HepG2 (cell line): ENCODE data around the gene TBRG1. TPM values are rescaled to one million over a fixed set of nuclear protein-coding genes. Genes with fewer than 3 reads are reported as not detected.

ENCODE experiments used
- ATAC-seq: fragments of 200-7000 bp; cut with Tn5 transposase; 3 replicates; pipeline ENCODE4 v1.9.1; 2020; ENCODE audit warnings: mild to moderate bottlenecking, moderate library complexity
- BruUV-seq: library from RNA; stranded (reverse); fragments of 400-500 nt; replicated peaks from 2 replicates; lab custom pipeline; 2021; lab: Mats Ljungman, UMichigan
- CTCF ChIA-PET: fragments of 300-600 bp; formaldehyde crosslinking; extraction: SDS; loops from one replicate; lab custom pipeline; 2021; ENCODE audit warnings: low total read pairs, inconsistent platforms, low intra/inter-chr PET ratio; lab: Yijun Ruan, JAX
- POLR2A ChIA-PET: fragments of 350-600 bp; sonication (Branson Sonifier 250); formaldehyde crosslinking; loops from one replicate; lab custom pipeline; 2020; ENCODE audit warnings: antibody characterized with exemption, inconsistent platforms; lab: Yijun Ruan, JAX
- DNase-seq: peaks from one replicate; pipeline ENCODE4 v3.0.0-alpha.2; 2015; ENCODE audit warnings: low spot score
- FAIRE-seq: peaks from 3 replicates; lab custom pipeline; 2011; peaks lifted over from hg19 to GRCh38; lab: Jason Lieb, UNC
- H2AFZ ChIP-seq: one replicate; pipeline ENCODE4 v1.6.1; 2011; ENCODE audit warnings: low read length, inconsistent platforms
- H3K27ac ChIP-seq: fragments of 300-600 bp; 3 replicates; pipeline ENCODE4 v1.8.0; 2011; ENCODE audit warnings: mixed run types, mild to moderate bottlenecking, mixed read lengths, low read length, inconsistent platforms; ENCODE audit not compliant: insufficient read depth; ENCODE audit errors: extremely low read length
- H3K27me3 ChIP-seq, 2 experiments: fragments of 200-600 bp in 1 of 2; 2 replicates in 1 of 2; 3 replicates in 1 of 2; pipeline versions ENCODE4 v1.6.0 to v1.8.0; 2011; ENCODE audit warnings: low read length in 2 of 2, mild to moderate bottlenecking in 2 of 2, moderate library complexity in 2 of 2, inconsistent platforms in 1 of 2; ENCODE audit not compliant: insufficient read depth in 2 of 2, control insufficient read depth in 1 of 2
- H3K36me3 ChIP-seq, 2 experiments: fragments of 200-600 bp in 1 of 2; replicated peaks in 1 of 2; 2 replicates in 1 of 2; 3 replicates in 1 of 2; pipeline versions ENCODE4 v1.5.1 to v1.8.0; 2011; ENCODE audit warnings: low read length in 2 of 2, inconsistent platforms in 1 of 2; ENCODE audit not compliant: insufficient read depth in 2 of 2, control insufficient read depth in 1 of 2
- H3K4me1 ChIP-seq: 2 replicates; pipeline ENCODE4 v1.5.1; 2012; ENCODE audit warnings: low read length, inconsistent platforms; ENCODE audit not compliant: insufficient read depth
- H3K4me2 ChIP-seq: 2 replicates; pipeline ENCODE4 v1.6.0; 2011; ENCODE audit warnings: low read depth, low read length, inconsistent platforms
- H3K4me3 ChIP-seq, 3 experiments: fragments of 200-600 bp in 1 of 3; sonication (generic), shearing (Covaris generic) in 1 of 3; replicated peaks in 1 of 3; 2 replicates each; pipeline ENCODE4 v1.5.1; 2011 to 2016; ENCODE audit warnings: low read length in 3 of 3, inconsistent platforms in 2 of 3, low read depth in 2 of 3, mild to moderate bottlenecking in 2 of 3, control low read depth in 1 of 3, mixed read lengths in 1 of 3; ENCODE audit not compliant: insufficient read depth in 1 of 3
- H3K79me2 ChIP-seq: one replicate; pipeline ENCODE4 v1.6.1; 2011; ENCODE audit warnings: low read length, inconsistent platforms; ENCODE audit not compliant: insufficient read depth
- H3K9ac ChIP-seq: 2 replicates; pipeline ENCODE4 v1.6.0; 2011; ENCODE audit warnings: mild to moderate bottlenecking, low read depth, low read length, inconsistent platforms; ENCODE audit not compliant: insufficient read depth
- H3K9me3 ChIP-seq: 2 replicates; pipeline ENCODE4 v1.5.1; 2012; ENCODE audit warnings: mild to moderate bottlenecking, low read length
- H4K20me1 ChIP-seq: 2 replicates; pipeline ENCODE4 v1.6.0; 2011; ENCODE audit warnings: inconsistent platforms, mild to moderate bottlenecking, low read length, moderate library complexity; ENCODE audit not compliant: insufficient read depth
- BRCA1 ChIP-seq: sonication (generic); formaldehyde crosslinking; IDR thresholded peaks from 2 replicates; pipeline ENCODE4 v1.4.0; 2020; ENCODE audit warnings: missing genetic modification reagents
- DPF2 ChIP-seq: sonication (generic); formaldehyde crosslinking; IDR thresholded peaks from 2 replicates; pipeline ENCODE4 v1.4.0; 2020; ENCODE audit warnings: mild to moderate bottlenecking, low read depth, missing genetic modification reagents, borderline replicate concordance
- EEA1 ChIP-seq: sonication (generic); formaldehyde crosslinking; IDR thresholded peaks from 2 replicates; pipeline ENCODE4 v1.5.1; 2020; ENCODE audit warnings: mild to moderate bottlenecking, missing genetic modification reagents, borderline replicate concordance
- HOXA3 ChIP-seq: sonication (generic); formaldehyde crosslinking; IDR thresholded peaks from 2 replicates; pipeline ENCODE4 v1.5.0; 2020; ENCODE audit warnings: missing genetic modification reagents
- JDP2 ChIP-seq: sonication (generic); formaldehyde crosslinking; IDR thresholded peaks from 2 replicates; pipeline ENCODE4 v1.8.1; 2022; ENCODE audit warnings: missing genetic modification reagents, borderline replicate concordance
- KLF13 ChIP-seq: sonication (generic); formaldehyde crosslinking; IDR thresholded peaks from 2 replicates; pipeline ENCODE4 v1.4.0; 2020; ENCODE audit warnings: mild to moderate bottlenecking, missing genetic modification reagents
- KLF15 ChIP-seq: sonication (generic); formaldehyde crosslinking; IDR thresholded peaks from 2 replicates; pipeline ENCODE4 v1.8.1; 2023; ENCODE audit warnings: borderline replicate concordance, mild to moderate bottlenecking, inconsistent platforms, missing genetic modification reagents, mixed read lengths
- MED1 ChIP-seq: sonication (generic); formaldehyde crosslinking; IDR thresholded peaks from 2 replicates; pipeline ENCODE4 v1.4.0; 2020; ENCODE audit warnings: missing genetic modification reagents
- MEIS1 ChIP-seq: sonication (generic); formaldehyde crosslinking; IDR thresholded peaks from 2 replicates; pipeline ENCODE4 v1.9.0; 2021; ENCODE audit warnings: mild to moderate bottlenecking, missing genetic modification reagents, moderate library complexity, borderline replicate concordance
- NR3C1 ChIP-seq: sonication (generic); formaldehyde crosslinking; IDR thresholded peaks from 2 replicates; pipeline ENCODE4 v1.4.0; 2020; ENCODE audit warnings: missing genetic modification reagents
- RNF2 ChIP-seq: fragments of 450-650 bp; conservative IDR thresholded peaks from 2 replicates; pipeline ENCODE4 v1.6.1; 2016; ENCODE audit warnings: low read depth
- ZBTB7A ChIP-seq: sonication (generic); formaldehyde crosslinking; IDR thresholded peaks from 2 replicates; pipeline ENCODE4 v1.8.0; 2022; ENCODE audit warnings: mild to moderate bottlenecking, missing genetic modification reagents
- ZFP62 ChIP-seq: sonication (generic); formaldehyde crosslinking; IDR thresholded peaks from 2 replicates; pipeline ENCODE4 v1.4.0; 2020; ENCODE audit warnings: missing genetic modification reagents
- ZNF17 ChIP-seq: sonication (generic); formaldehyde crosslinking; IDR thresholded peaks from 2 replicates; pipeline ENCODE4 v1.5.0; 2020; ENCODE audit warnings: mild to moderate bottlenecking, missing genetic modification reagents
- ZNF83 ChIP-seq: sonication (generic); formaldehyde crosslinking; IDR thresholded peaks from 2 replicates; pipeline ENCODE4 v1.4.0; 2020; ENCODE audit warnings: missing genetic modification reagents, mild to moderate bottlenecking, borderline replicate concordance
- ZSCAN12 ChIP-seq: sonication (generic); formaldehyde crosslinking; IDR thresholded peaks from 2 replicates; pipeline ENCODE4 v1.9.0; 2021; ENCODE audit warnings: mild to moderate bottlenecking, missing genetic modification reagents
- WGBS: methylation state at CpG from one replicate; pipeline ENCODE4 v1.1.6; 2017; ENCODE audit warnings: low lambda C conversion rate; 5-methylcytosine and 5-hydroxymethylcytosine counted together
- in situ Hi-C: cut with HindIII; loops from 2 replicates; pipeline ENCODE4 v1.10.0; 2017; ENCODE audit warnings: low pct_unique_long_range_greater_than_20kb; ENCODE audit not compliant: extremely low pct_ligation_motif_present
- intact Hi-C: fragments of 100-400 bp; cut with micrococcal nuclease; formaldehyde crosslinking; loops from one replicate; pipeline ENCODE4 v1.10.0; 2022; ENCODE audit not compliant: unreplicated experiment
- polyA plus RNA-seq, 8 experiments: library from polyadenylated mRNA; depleted of rRNA in 3 of 8; stranded (reverse) in 7 of 8; unstranded in 1 of 8; fragments of >200 nt; fragmentation: Illumina TruSeq in 4 of 8; extraction: Trizol in 4 of 8; gene quantifications; 2 replicates each; pipeline versions ENCODE4 v1.2.1 to v1.2.3, GENCODE V29; 2011 to 2016; ENCODE audit warnings: low read depth in 4 of 8, missing spikeins in 1 of 8, mixed read lengths in 1 of 8; ENCODE audit not compliant: insufficient read depth in 1 of 8
- total RNA-seq, 5 experiments: library from RNA; depleted of rRNA; stranded (reverse); fragments of >200 nt; fragmentation: Illumina TruSeq; extraction: Trizol; gene quantifications; 2 replicates each; pipeline ENCODE4 v1.2.3, GENCODE V29; 2016; ENCODE audit warnings: low read depth in 1 of 5
- TF ChIP-seq, protein P1 (sequence below): IDR thresholded peaks from 2 replicates; pipeline ENCODE4 v1.6.1; 2016
- TF ChIP-seq, protein P2 (sequence below): sonication (generic); formaldehyde crosslinking; IDR thresholded peaks from 2 replicates; pipeline ENCODE4 v1.4.0; 2020; ENCODE audit warnings: missing genetic modification reagents, borderline replicate concordance

The TBRG1 gene
- total and polyA plus RNA-seq, 2 of the 13 experiments (the other 11 are each of a cell fraction or from before 2014, with no cell fraction given) = 21.7 to 25.6 TPM

DNA sequence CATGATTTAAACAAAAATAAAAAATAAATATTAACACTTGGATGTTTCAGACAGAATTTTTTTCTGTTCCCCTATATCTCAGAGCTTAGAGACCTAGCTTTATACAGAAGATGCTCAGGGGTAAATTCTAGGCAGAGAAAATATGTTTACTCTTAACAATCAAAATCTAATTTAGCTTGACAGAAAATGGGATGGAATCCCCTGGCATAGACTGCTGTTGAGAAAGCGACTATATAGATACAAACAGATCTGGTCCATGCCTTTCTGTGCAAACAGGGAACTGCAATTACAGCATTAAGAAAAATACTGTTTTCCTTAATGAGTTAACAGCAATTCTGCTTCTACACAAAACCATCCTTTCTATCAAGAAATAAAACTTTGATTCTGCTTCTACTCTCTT is 36.3 kb downstream of the TBRG1 start:
- DNase-seq = no peak
- BruUV-seq = no TSS peak
- no peak for FAIRE-seq
- no peaks in the 10 kb centered on the region for H3K4me1 ChIP-seq
- H3K4me2 ChIP-seq = no peak overlapping the region
- intact Hi-C loops (no loop called here), in situ Hi-C loops (no loop called here)
- WGBS = 100% methylated on average over 1 of the region's 1 CpG
- TF ChIP-seq MEIS1 (no peak), MED1 (CRISPR knock-in tag) (no peak), KLF15 (no peak), RNF2 (no peak), ZSCAN12 (no peak), ZBTB7A (CRISPR knock-in tag) (no peak), HOXA3 (CRISPR knock-in tag) (no peak), ZNF17 (CRISPR knock-in tag) (no peak), EEA1 (CRISPR knock-in tag) (no peak), BRCA1 (CRISPR knock-in tag) (no peak), JDP2 (no peak), DPF2 (CRISPR knock-in tag) (no peak), ZFP62 (CRISPR knock-in tag) (no peak), NR3C1 (CRISPR knock-in tag) (no peak), ZNF83 (no peak), KLF13 (no peak)
- TF ChIP-seq, protein P1, sequence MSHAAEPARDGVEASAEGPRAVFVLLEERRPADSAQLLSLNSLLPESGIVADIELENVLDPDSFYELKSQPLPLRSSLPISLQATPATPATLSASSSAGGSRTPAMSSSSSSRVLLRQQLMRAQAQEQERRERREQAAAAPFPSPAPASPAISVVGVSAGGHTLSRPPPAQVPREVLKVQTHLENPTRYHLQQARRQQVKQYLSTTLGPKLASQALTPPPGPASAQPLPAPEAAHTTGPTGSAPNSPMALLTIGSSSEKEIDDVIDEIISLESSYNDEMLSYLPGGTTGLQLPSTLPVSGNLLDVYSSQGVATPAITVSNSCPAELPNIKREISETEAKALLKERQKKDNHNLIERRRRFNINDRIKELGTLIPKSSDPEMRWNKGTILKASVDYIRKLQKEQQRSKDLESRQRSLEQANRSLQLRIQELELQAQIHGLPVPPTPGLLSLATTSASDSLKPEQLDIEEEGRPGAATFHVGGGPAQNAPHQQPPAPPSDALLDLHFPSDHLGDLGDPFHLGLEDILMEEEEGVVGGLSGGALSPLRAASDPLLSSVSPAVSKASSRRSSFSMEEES (CRISPR knock-in tag) = no peak
- TF ChIP-seq, protein P2, sequence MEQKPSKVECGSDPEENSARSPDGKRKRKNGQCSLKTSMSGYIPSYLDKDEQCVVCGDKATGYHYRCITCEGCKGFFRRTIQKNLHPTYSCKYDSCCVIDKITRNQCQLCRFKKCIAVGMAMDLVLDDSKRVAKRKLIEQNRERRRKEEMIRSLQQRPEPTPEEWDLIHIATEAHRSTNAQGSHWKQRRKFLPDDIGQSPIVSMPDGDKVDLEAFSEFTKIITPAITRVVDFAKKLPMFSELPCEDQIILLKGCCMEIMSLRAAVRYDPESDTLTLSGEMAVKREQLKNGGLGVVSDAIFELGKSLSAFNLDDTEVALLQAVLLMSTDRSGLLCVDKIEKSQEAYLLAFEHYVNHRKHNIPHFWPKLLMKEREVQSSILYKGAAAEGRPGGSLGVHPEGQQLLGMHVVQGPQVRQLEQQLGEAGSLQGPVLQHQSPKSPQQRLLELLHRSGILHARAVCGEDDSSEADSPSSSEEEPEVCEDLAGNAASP (CRISPR knock-in tag) = no peak
- ChIA-PET CTCF (no interaction called here), POLR2A (no interaction called here)
- H3K36me3 ChIP-seq = no peaks in the 10 kb centered on the region
- H3K9ac ChIP-seq = no peak overlapping the region
- H3K79me2 ChIP-seq = no peaks in the 10 kb centered on the region
- no peaks in the 10 kb centered on the region for H3K27me3 ChIP-seq
- no peaks in the 10 kb centered on the region for H4K20me1 ChIP-seq
- H2AFZ ChIP-seq = no peak overlapping the region
- no peak for ATAC-seq
- no peaks in the 10 kb centered on the region for H3K9me3 ChIP-seq
- H3K27ac ChIP-seq = no peak overlapping the region
- no peak overlapping the region for H3K4me3 ChIP-seq
